Hippocampal formation (tissue), 2 donors: ENCODE measurements around the gene ZNF493.

ENCODE experiments used
- DNase-seq, 2 donors: peaks; one replicate each; lab custom pipeline; 2025; lab: John Stamatoyannopoulos, UW

Gene ZNF493

GRCh38 chr19:21463449-21464105 is 66.6 kb downstream of the ZNF493 start:
- DNase-seq = no peak

- no peak for DNase-seq
Observed at GRCh38 chr19:21466627-21467026, 69.7 kb downstream of the ZNF493 start.

GRCh38 chr19:21468791-21469190 is 71.9 kb downstream of the ZNF493 start:
- no peak for DNase-seq

- no peak for DNase-seq
Observed at GRCh38 chr19:21472507-21472906, 75.6 kb downstream of the ZNF493 start.

GRCh38 chr19:21474671-21475181 is 77.8 kb downstream of the ZNF493 start:
- peak; percentile 53 to 69 for DNase-seq
